Eye (tissue), 1 donor: ENCODE results near the gene RER1.

Experiments used
- DNase-seq: peaks from one replicate; pipeline ENCODE4 v3.0.0-alpha.2; 2015

Gene RER1

GRCh38 chr1:2376931-2377672 lies 14.5 kb upstream of the RER1 start:
- no peak for DNase-seq

GRCh38 chr1:2377751-2378440 lies 13.7 kb upstream of the RER1 start:
- no peak for DNase-seq

- no peak for DNase-seq
Measured at GRCh38 chr1:2378441-2378851, 13.2 kb upstream of the RER1 start.

- DNase-seq: no peak
Measured at GRCh38 chr1:2378956-2379732, 12.5 kb upstream of the RER1 start.

GRCh38 chr1:2379733-2380404 lies 11.8 kb upstream of the RER1 start:
- DNase-seq: no peak

- DNase-seq: no peak
Measured at GRCh38 chr1:2380816-2381591, 10.6 kb upstream of the RER1 start.

GRCh38 chr1:2381741-2382620 lies 9.7 kb upstream of the RER1 start:
- peak; percentile 89 for DNase-seq

- peak; percentile 57 for DNase-seq
Measured at GRCh38 chr1:2382621-2383361, 8.8 kb upstream of the RER1 start.

GRCh38 chr1:2383576-2383975 lies 8.1 kb upstream of the RER1 start:
- no peak for DNase-seq

GRCh38 chr1:2384130-2384860 lies 7.3 kb upstream of the RER1 start:
- no peak for DNase-seq

- no peak for DNase-seq
Measured at GRCh38 chr1:2384941-2385481, 6.6 kb upstream of the RER1 start.

GRCh38 chr1:2385606-2386280 lies 5.9 kb upstream of the RER1 start:
- no peak for DNase-seq

GRCh38 chr1:2386636-2387611 lies 4.7 kb upstream of the RER1 start:
- DNase-seq: no peak

- no peak for DNase-seq
Measured at GRCh38 chr1:2388004-2388913, 3.4 kb upstream of the RER1 start.

GRCh38 chr1:2389644-2390043 lies 2.0 kb upstream of the RER1 start:
- no peak for DNase-seq

- DNase-seq: no peak
Measured at GRCh38 chr1:2391931-2392509, 379 bp downstream of the RER1 start.
